Duodenal mucosa (tissue), 2 donors: ENCODE measurements around the gene CAMSAP2.

Experiments
- H3K27ac ChIP-seq: one replicate; pipeline ENCODE4 v1.7.0; 2013; ENCODE audit warnings: low read depth, low read length
- H3K27me3 ChIP-seq, 2 donors: one replicate each; pipeline ENCODE4 v1.7.0; 2013; ENCODE audit warnings: low read length in 2 of 2, control low read depth in 1 of 2; ENCODE audit not compliant: insufficient read depth in 2 of 2, control insufficient read depth in 1 of 2
- H3K36me3 ChIP-seq, 2 donors: one replicate each; pipeline ENCODE4 v1.7.0; 2013; ENCODE audit warnings: low read length in 2 of 2, control low read depth in 1 of 2; ENCODE audit not compliant: insufficient read depth in 2 of 2, control insufficient read depth in 1 of 2
- H3K4me1 ChIP-seq, 2 donors: one replicate each; pipeline ENCODE4 v1.7.0; 2013; ENCODE audit warnings: low read length in 2 of 2, control low read depth in 1 of 2; ENCODE audit not compliant: insufficient read depth in 2 of 2, control insufficient read depth in 1 of 2
- H3K4me3 ChIP-seq, 2 donors: one replicate each; pipeline ENCODE4 v1.7.0; 2013; ENCODE audit warnings: low read length in 2 of 2, low read depth in 1 of 2
- H3K9ac ChIP-seq, 2 donors: one replicate each; pipeline ENCODE4 v1.7.0; 2013; ENCODE audit warnings: low read length in 2 of 2, low read depth in 1 of 2
- H3K9me3 ChIP-seq, 2 donors: one replicate each; pipeline ENCODE4 v1.7.0; 2013; ENCODE audit warnings: low read length in 2 of 2, control low read depth in 1 of 2; ENCODE audit not compliant: control insufficient read depth in 1 of 2

The CAMSAP2 gene

DNA sequence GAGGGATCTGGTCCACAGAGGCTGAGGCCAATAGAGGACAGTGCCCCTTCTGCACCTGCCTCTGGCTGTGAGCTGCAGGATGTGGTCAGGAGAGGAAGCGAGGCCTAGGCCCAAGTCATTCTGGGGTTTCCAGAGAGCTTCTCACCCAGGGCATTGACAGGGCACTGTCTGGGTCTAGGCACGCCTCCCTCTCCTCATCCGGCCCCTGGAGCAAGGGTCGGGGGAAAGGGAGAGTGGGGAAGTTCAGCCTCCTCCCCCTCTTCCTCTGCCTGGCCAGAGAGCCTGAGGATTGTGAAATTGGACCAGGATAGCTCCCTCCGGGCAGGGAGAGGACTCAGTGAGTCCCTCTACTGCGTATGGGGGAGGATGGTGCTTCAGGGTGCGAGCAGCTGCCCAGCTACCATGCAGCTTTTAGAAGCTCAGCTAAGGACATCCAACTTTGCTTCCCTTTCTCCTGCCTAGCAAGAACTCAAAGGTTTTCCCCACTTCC, 149.7 kb downstream of the CAMSAP2 start:
- H3K27me3 ChIP-seq, result no peaks in the 10 kb centered on the region
- H3K4me3 ChIP-seq, result no peak overlapping the region
- H3K4me1 ChIP-seq, result peaks cover 33 to 35% of the 10 kb centered on the region in 2 donors
- no peak overlapping the region for H3K9ac ChIP-seq
- H3K36me3 ChIP-seq, result no peaks in the 10 kb centered on the region
- H3K27ac ChIP-seq, result no peak overlapping the region
- no peaks in the 10 kb centered on the region for H3K9me3 ChIP-seq

DNA sequence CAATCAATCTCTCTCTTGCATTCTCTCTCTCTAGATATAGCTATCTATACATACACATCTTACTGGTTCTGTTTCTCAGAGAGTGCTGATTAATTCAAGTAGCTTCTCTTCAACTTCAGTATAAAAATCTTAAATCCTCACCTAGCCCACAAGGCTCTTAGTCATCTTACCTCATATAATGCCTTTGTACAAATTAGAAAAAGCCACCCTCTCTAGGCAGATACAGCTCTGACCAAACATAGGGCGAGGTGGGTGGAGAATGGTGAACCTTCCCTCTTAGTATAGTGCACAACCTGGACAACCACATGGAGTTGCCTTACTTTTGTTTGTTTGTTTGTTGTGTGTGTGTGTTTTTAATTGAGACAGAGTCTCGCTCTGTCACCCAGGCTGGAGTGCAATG, 150.9 kb downstream of the CAMSAP2 start:
- H3K9me3 ChIP-seq, result no peaks in the 10 kb centered on the region
- H3K4me3 ChIP-seq, result no peak overlapping the region
- H3K36me3 ChIP-seq, result no peaks in the 10 kb centered on the region
- H3K27ac ChIP-seq, result no peak overlapping the region
- no peak overlapping the region for H3K9ac ChIP-seq
- no peaks in the 10 kb centered on the region for H3K27me3 ChIP-seq
- H3K4me1 ChIP-seq, result peaks cover 40 to 45% of the 10 kb centered on the region in 2 donors

GRCh38 chr1:200890027-200890426, 151.3 kb downstream of the CAMSAP2 start:
- H3K36me3 ChIP-seq, result no peaks in the 10 kb centered on the region
- no peak overlapping the region for H3K4me3 ChIP-seq
- H3K27ac ChIP-seq, result no peak overlapping the region
- no peaks in the 10 kb centered on the region for H3K9me3 ChIP-seq
- H3K9ac ChIP-seq, result no peak overlapping the region
- peaks cover 40 to 45% of the 10 kb centered on the region in 2 donors for H3K4me1 ChIP-seq
- H3K27me3 ChIP-seq, result no peaks in the 10 kb centered on the region

DNA sequence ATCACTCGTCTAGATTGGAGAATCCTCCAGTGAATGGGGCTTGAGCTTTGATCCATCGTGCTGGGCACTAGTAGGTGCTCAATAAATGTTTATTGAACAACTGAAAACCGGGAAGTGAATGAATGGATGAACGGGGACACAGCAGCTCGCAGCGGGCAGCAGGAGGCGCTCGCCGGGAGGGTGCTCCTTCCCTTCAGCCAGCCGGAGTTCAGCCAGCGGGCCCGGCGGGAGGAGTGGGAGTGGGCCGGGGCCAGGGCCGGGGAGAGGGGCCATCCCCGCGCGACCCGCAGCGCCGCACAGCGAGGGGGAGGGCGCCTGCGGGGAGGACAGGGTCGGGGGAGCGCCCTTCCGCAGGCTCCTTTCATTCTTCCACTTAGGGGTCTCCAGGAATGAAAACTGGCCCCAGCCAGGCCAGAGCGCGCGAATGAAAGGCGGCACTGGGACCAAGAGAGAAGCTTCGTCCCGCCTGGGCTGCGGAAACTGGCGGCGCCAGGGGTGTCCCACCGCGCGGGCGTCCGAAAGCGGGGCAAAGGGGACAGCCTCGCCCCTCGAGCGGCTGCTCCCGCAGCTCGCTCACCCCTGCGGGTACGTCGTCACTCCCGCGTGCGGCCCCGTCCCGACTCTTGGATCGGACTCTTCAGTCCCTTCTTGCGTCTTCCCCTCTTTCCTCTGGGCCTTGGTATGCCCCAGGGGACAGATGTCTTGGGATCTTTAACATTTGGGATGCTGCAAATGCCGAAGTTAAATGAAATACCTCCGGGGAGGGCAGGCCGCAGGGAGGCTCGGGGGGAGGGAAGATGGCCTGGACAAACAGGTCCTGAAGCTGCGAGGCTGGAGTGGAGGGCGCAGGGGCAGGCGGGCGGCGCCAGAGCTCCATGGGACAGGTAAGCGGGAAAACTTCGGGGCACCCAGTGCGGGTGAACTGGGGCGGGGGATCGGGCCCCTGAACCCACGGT, 152.4 kb downstream of the CAMSAP2 start:
- Histone ChIP-seq H3K4me1 (peaks cover 40 to 45% of the 10 kb centered on the region in 2 donors), H3K4me3 (peak overlapping the region; percentile 69 to 73), H3K27me3 (no peaks in the 10 kb centered on the region), H3K9me3 (no peaks in the 10 kb centered on the region), H3K9ac (peak overlapping the region; percentile 72 to 77), H3K36me3 (no peaks in the 10 kb centered on the region), H3K27ac (peak overlapping the region; percentile 47)

- peak overlapping the region; percentile 69 to 73 for H3K4me3 ChIP-seq
- H3K9ac ChIP-seq, result peak overlapping the region; percentile 72 to 77
- peaks cover 40 to 45% of the 10 kb centered on the region in 2 donors for H3K4me1 ChIP-seq
- H3K9me3 ChIP-seq, result no peaks in the 10 kb centered on the region
- H3K27ac ChIP-seq, result peak overlapping the region; percentile 47
- no peaks in the 10 kb centered on the region for H3K36me3 ChIP-seq
- H3K27me3 ChIP-seq, result no peaks in the 10 kb centered on the region
These were observed 153.1 kb downstream of the CAMSAP2 start for GRCh38 chr1:200891774-200892157.

- H3K9ac ChIP-seq, result peak overlapping the region; percentile 72 to 77
- peak overlapping the region; percentile 8 to 73 for H3K4me3 ChIP-seq
- H3K9me3 ChIP-seq, result no peaks in the 10 kb centered on the region
- peaks cover 40 to 53% of the 10 kb centered on the region in 2 donors for H3K4me1 ChIP-seq
- no peaks in the 10 kb centered on the region for H3K27me3 ChIP-seq
- no peaks in the 10 kb centered on the region for H3K36me3 ChIP-seq
- H3K27ac ChIP-seq, result peak overlapping the region; percentile 22
These were observed 153.9 kb downstream of the CAMSAP2 start for GRCh38 chr1:200892546-200892945.

DNA sequence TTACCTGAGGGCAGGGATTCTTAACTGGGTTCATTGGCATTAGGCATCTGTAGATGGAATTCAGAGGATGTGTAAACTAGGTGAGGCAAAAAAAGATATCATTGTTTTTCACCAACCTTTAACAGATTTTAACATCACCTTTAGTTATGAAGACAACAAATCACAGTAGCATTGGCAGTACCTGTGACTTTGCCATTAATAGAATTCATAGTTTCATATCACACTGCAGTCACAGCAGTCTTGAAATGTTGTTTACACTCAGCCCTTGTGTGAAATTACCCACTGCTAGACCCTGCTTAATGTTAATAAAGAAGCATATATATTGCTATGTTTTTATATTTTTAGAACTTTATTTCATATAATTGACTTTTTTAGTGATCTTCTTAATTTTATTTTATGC, 154.3 kb downstream of the CAMSAP2 start:
- H3K27ac ChIP-seq, result peak overlapping the region; percentile 22
- H3K27me3 ChIP-seq, result no peaks in the 10 kb centered on the region
- H3K4me3 ChIP-seq, result peak overlapping the region; percentile 73 to 89
- peak overlapping the region; percentile 77 to 92 for H3K9ac ChIP-seq
- peaks cover 43 to 57% of the 10 kb centered on the region in 2 donors for H3K4me1 ChIP-seq
- H3K36me3 ChIP-seq, result peaks cover 2% of the 10 kb centered on the region in 2 donors
- H3K9me3 ChIP-seq, result no peaks in the 10 kb centered on the region

DNA sequence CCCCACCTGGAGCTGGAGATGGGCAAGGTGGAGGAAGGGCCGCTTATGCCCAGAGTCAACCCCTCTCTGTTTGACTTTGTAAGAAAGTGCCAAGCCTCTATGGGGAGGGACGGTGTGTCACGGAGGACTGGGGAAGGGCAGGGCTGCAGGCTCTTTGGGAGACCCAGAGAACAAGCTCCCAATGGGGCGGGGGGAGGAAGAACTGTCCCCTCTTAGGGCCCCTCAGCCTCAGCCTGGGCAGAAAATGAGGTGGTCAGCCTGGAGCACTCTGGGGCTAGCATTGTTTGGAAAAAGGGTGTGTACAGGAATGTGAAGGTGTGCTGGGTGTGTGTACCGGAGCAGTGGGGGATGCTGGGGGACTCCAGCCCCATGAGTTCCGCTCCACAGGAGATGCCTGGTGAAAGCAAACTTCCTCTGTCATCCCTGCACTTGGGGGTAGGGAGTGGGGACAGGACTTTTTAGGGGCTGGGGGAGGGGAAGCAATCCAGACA, 154.8 kb downstream of the CAMSAP2 start:
- peak overlapping the region; percentile 52 to 92 for H3K9ac ChIP-seq
- H3K27me3 ChIP-seq, result no peaks in the 10 kb centered on the region
- peak overlapping the region; percentile 11 for H3K27ac ChIP-seq
- H3K4me1 ChIP-seq, result peaks cover 44 to 60% of the 10 kb centered on the region in 2 donors
- H3K4me3 ChIP-seq, result peak overlapping the region; percentile 73 to 89
- peaks cover 6 to 7% of the 10 kb centered on the region in 2 donors for H3K36me3 ChIP-seq
- no peaks in the 10 kb centered on the region for H3K9me3 ChIP-seq

DNA sequence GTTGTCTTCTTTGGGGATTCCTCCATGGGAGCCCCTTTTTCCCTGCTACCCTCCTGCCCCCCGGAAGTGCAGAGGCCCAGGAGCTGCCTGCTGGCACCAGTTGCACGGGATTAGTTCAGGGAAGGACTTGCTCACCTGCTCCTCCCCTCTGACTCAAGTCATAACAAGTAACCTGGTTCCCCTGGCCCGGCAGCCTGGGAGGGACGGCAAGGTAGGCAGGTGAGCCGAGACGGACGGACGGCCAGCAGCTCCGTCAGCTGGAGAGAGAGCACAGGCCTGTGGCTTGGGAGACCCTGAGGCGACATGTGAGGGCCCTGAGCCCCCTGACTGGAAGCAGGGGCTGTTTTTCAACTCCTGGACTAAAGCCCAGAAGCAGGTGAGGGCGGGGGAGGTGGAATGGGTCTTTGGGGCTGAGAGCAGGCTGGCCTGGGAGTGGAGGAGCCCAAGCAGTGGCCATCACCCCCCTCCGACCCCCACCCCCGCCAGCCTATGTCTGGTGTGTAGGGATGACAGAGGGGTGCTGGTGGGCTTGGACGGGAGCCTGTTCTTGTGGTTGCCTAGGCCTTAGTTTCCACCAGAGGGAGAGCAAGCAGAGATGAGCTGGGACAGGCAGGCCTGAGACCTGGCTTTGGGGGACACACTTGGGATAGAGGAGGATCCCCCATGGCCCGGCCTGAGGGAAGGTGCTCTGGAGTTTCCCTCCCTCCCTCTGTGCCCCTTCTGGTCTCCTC, 156.2 kb downstream of the CAMSAP2 start, which contains the start of gene INAVA:
Gene INAVA, plus strand, starts transcription at position 189 of the 731 bp plus-strand sequence. CDS start 3,501 bp downstream, outside the sequence.
- peak within 1 kb of the TSS; percentile 91 to 92 for H3K9ac ChIP-seq
- no peaks in the 10 kb centered on the region for H3K9me3 ChIP-seq
- no peaks in the 10 kb centered on the region for H3K27me3 ChIP-seq
- peak within 1 kb of the TSS; percentile 88 to 89 for H3K4me3 ChIP-seq
- peaks cover 18 to 19% of the 10 kb centered on the region in 2 donors for H3K36me3 ChIP-seq
- peaks cover 52 to 68% of the 10 kb centered on the region in 2 donors for H3K4me1 ChIP-seq
- peak within 1 kb of the TSS; percentile 97 for H3K27ac ChIP-seq
